ENCODE results near the gene COL18A1. TPM values are rescaled to one million over a fixed set of nuclear protein-coding genes. Genes with fewer than 3 reads are reported as not detected.

The COL18A1 gene
- polyA plus RNA-seq, 1 donor (not counting 4 experiments of a cell fraction or from before 2014, with no cell fraction given) = 13.0 TPM

DNA sequence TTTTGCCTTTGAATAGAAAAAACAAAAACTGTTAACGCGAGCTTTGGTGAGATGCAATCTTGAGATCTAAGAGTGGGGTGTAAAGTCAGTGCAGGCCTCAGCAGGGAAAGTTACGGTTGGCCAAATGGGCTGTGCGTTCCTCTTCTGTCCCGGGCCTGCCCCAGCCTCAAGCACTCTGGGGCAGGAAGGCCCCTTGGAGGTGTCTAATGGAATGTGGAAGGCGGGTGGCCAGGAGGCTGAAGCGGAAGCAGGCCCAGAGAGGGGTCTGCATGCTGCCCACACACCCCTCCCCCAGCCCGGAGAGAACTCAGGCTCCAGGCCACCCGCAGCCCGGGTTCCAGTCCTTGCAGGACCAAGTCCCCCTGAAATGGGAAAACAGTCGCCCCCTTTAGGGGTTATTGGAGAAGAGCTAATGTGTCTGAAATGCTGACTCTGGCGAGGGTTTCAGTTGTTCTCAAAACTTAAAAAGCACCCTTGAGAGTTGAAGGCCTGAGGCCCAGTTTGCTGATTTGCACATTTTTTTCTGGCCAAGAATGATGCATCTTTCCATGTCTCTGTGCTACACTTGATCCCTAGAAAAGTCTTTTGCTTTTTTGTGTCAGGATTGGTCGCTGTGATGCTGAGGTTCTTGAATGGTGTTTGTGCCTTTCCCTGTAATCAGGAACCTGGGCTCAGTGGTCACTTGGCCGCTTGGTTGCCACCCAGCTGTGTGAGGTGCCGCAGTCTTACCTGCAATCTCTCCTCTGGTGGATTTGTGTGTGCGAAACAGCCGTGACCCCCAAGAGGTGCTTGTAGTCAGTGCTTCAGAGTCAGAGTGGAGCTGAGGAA lies 2.0 kb downstream of the COL18A1 start:
- Histone ChIP-seq H3K79me2 (ENCODE audit: control insufficient read depth, insufficient read depth, low read length) (peaks cover 20% of the 10 kb centered on the region), H3K27ac (ENCODE audit: control insufficient read depth, insufficient read depth, low read length) (no peak overlapping the region), H3K4me1 (ENCODE audit: control insufficient read depth, extremely low read depth, insufficient read depth, low read length) (peaks cover 74% of the 10 kb centered on the region), H3K4me2 (ENCODE audit: control insufficient read depth, extremely low read depth, insufficient read depth, low read depth, low read length) (peak overlapping the region; percentile 77), H3K4me3 (ENCODE audit: control insufficient read depth in 2 of 3, extremely low read depth in 1 of 3, insufficient read depth in 2 of 3, low read depth in 1 of 3, low read length in 3 of 3) (peak overlapping the region; percentile 41 to 75 (median 56)), H2AFZ (ENCODE audit: control insufficient read depth, low read length) (no peak overlapping the region), H3K9ac (ENCODE audit: control insufficient read depth, extremely low read depth, insufficient read depth, low read length) (no peak overlapping the region), H4K20me1 (ENCODE audit: control insufficient read depth, extremely low read depth, insufficient read depth, low read length) (peaks cover 11% of the 10 kb centered on the region), H3K9me3 (ENCODE audit: control insufficient read depth, low read depth, low read length) (no peaks in the 10 kb centered on the region), H3K9me1 (ENCODE audit: control insufficient read depth, extremely low read depth, insufficient read depth, low read length) (peaks cover 6% of the 10 kb centered on the region), H3K27me3 (ENCODE audit: control insufficient read depth, extremely low read depth, insufficient read depth, low read length) (no peaks in the 10 kb centered on the region), H3K36me3 (ENCODE audit: control insufficient read depth in 2 of 2, extremely low read depth in 1 of 2, insufficient read depth in 2 of 2, low read length in 2 of 2) (no peaks in the 10 kb centered on the region)
- no peak for TF ChIP-seq EZH2 (IDR thresholded peaks at IDR 0.05; ENCODE audit: low read length)
- TF ChIP-seq, protein P1, sequence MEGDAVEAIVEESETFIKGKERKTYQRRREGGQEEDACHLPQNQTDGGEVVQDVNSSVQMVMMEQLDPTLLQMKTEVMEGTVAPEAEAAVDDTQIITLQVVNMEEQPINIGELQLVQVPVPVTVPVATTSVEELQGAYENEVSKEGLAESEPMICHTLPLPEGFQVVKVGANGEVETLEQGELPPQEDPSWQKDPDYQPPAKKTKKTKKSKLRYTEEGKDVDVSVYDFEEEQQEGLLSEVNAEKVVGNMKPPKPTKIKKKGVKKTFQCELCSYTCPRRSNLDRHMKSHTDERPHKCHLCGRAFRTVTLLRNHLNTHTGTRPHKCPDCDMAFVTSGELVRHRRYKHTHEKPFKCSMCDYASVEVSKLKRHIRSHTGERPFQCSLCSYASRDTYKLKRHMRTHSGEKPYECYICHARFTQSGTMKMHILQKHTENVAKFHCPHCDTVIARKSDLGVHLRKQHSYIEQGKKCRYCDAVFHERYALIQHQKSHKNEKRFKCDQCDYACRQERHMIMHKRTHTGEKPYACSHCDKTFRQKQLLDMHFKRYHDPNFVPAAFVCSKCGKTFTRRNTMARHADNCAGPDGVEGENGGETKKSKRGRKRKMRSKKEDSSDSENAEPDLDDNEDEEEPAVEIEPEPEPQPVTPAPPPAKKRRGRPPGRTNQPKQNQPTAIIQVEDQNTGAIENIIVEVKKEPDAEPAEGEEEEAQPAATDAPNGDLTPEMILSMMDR (optimal IDR thresholded peaks at IDR 0.05 in 1 of 3, IDR thresholded peaks at IDR 0.05 in 1 of 3, conservative IDR thresholded peaks at IDR 0.05 in 1 of 3; ENCODE audit: extremely low read depth in 1 of 3, insufficient read depth in 2 of 3, low read length in 3 of 3) = no peak
- dilution Hi-C loops (cut with MboI; ENCODE audit: extremely low pct_ligation_motif_present, low sequenced_read_pairs) = no loop called here
- DNase-seq (ENCODE audit: low read depth, low spot score) (no peak), FAIRE-seq (no peak)

- H3K4me2 ChIP-seq (ENCODE audit: control insufficient read depth, extremely low read depth, insufficient read depth, low read depth, low read length) = peak overlapping the region; percentile 77
- H3K4me3 ChIP-seq (ENCODE audit: control insufficient read depth in 2 of 3, extremely low read depth in 1 of 3, insufficient read depth in 2 of 3, low read depth in 1 of 3, low read length in 3 of 3) = no peak overlapping the region
- peaks cover 7% of the 10 kb centered on the region for H4K20me1 ChIP-seq (ENCODE audit: control insufficient read depth, extremely low read depth, insufficient read depth, low read length)
- no peak overlapping the region for H2AFZ ChIP-seq (ENCODE audit: control insufficient read depth, low read length)
- H3K9me3 ChIP-seq (ENCODE audit: control insufficient read depth, low read depth, low read length) = no peaks in the 10 kb centered on the region
- TF ChIP-seq EZH2 (IDR thresholded peaks at IDR 0.05; ENCODE audit: low read length) = no peak
- TF ChIP-seq, protein P1 (optimal IDR thresholded peaks at IDR 0.05 in 1 of 3, IDR thresholded peaks at IDR 0.05 in 1 of 3, conservative IDR thresholded peaks at IDR 0.05 in 1 of 3; ENCODE audit: extremely low read depth in 1 of 3, insufficient read depth in 2 of 3, low read length in 3 of 3) = peak in 1 of 3 experiments; percentile 11
- dilution Hi-C loops (cut with MboI; ENCODE audit: extremely low pct_ligation_motif_present, low sequenced_read_pairs) = no loop called here
- H3K79me2 ChIP-seq (ENCODE audit: control insufficient read depth, insufficient read depth, low read length) = peaks cover 24% of the 10 kb centered on the region
- DNase-seq (ENCODE audit: low read depth, low spot score) = no peak
- peaks cover 6% of the 10 kb centered on the region for H3K9me1 ChIP-seq (ENCODE audit: control insufficient read depth, extremely low read depth, insufficient read depth, low read length)
- FAIRE-seq = no peak
- H3K9ac ChIP-seq (ENCODE audit: control insufficient read depth, extremely low read depth, insufficient read depth, low read length) = no peak overlapping the region
- H3K36me3 ChIP-seq (ENCODE audit: control insufficient read depth in 2 of 2, extremely low read depth in 1 of 2, insufficient read depth in 2 of 2, low read length in 2 of 2) = no peaks in the 10 kb centered on the region
- H3K4me1 ChIP-seq (ENCODE audit: control insufficient read depth, extremely low read depth, insufficient read depth, low read length) = peaks cover 71% of the 10 kb centered on the region
- no peaks in the 10 kb centered on the region for H3K27me3 ChIP-seq (ENCODE audit: control insufficient read depth, extremely low read depth, insufficient read depth, low read length)
- no peak overlapping the region for H3K27ac ChIP-seq (ENCODE audit: control insufficient read depth, insufficient read depth, low read length)
Measured at GRCh38 chr21:45407629-45408247, 2.8 kb downstream of the COL18A1 start.

Measured in keratinocyte (primary cell).